ENCODE measurements around the gene CUBN.
A peak's percentile ranks its signal among the peaks of the same experiment; 100 is the strongest.

The CUBN gene

DNA sequence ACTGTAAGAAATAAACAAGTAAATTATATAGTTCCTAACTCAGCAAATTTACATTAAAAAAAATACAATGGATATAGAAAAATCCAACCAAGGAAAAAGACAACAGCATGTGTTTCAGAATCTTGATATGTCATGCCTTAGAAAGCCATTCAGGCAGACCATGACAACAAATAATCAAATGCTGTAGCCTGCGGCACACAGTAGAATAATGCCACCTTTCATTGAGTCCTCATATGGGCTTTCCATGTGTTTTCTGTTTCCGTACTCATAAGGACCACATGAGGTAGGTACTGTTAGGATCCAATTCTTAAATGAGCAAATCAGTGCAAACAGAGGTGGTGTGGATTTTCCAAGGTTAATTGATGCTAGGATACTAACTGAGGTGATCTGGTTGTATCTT lies 138.6 kb downstream of the CUBN start:
- H3K4me3 ChIP-seq (ENCODE audit: low read depth, low read length) = no peak overlapping the region
- ChIA-PET POLR2A (no interaction called here), CTCF (interaction anchor here (3.3 kb wide), 1 partner anchor 9 kb away, joined by 12 read pairs; no protein-coding TSS in a partner anchor)
- TF ChIP-seq, protein P1, sequence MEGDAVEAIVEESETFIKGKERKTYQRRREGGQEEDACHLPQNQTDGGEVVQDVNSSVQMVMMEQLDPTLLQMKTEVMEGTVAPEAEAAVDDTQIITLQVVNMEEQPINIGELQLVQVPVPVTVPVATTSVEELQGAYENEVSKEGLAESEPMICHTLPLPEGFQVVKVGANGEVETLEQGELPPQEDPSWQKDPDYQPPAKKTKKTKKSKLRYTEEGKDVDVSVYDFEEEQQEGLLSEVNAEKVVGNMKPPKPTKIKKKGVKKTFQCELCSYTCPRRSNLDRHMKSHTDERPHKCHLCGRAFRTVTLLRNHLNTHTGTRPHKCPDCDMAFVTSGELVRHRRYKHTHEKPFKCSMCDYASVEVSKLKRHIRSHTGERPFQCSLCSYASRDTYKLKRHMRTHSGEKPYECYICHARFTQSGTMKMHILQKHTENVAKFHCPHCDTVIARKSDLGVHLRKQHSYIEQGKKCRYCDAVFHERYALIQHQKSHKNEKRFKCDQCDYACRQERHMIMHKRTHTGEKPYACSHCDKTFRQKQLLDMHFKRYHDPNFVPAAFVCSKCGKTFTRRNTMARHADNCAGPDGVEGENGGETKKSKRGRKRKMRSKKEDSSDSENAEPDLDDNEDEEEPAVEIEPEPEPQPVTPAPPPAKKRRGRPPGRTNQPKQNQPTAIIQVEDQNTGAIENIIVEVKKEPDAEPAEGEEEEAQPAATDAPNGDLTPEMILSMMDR (IDR thresholded peaks at IDR 0.05; ENCODE audit: insufficient read depth, low read length, missing control alignments) = no peak
- no peak for DNase-seq (ENCODE audit: low read depth, low spot score)

DNA sequence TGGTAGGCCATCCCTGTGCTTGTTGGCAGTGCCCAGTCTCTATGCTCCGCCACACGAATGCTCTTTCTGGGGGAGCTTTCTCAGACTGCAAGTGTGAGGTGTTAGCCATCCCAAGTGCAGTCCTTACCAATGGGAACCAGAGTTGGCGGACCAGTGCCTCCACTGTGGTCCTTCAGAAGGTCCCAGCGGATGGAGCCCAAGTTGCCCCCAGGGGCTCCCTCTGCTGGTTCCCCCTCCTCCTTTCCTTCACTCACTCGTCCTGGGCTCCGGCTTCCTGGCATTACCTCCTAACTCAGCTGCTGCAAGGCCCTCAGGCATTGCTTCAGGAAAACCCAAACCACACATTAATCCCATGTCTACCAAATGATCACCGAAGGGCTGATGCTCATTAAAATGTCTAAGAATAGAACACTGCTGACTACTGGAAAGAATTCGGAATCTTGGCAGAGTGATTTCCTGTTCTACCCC lies 139.8 kb downstream of the CUBN start:
- TF ChIP-seq, protein P1 (IDR thresholded peaks at IDR 0.05; ENCODE audit: insufficient read depth, low read length, missing control alignments) = peak; percentile 7
- POLR2A ChIA-PET = interaction anchor here (1.0 kb wide), 1 partner anchor 239 kb away, joined by 3 read pairs; no protein-coding TSS in a partner anchor
- CTCF ChIA-PET = interaction anchor here (0.9 to 3.3 kb wide), 5 partner anchors 10 to 212 kb away, joined by 3 to 12 read pairs (median 3); partner anchors contain the start of gene TRDMT1

DNA sequence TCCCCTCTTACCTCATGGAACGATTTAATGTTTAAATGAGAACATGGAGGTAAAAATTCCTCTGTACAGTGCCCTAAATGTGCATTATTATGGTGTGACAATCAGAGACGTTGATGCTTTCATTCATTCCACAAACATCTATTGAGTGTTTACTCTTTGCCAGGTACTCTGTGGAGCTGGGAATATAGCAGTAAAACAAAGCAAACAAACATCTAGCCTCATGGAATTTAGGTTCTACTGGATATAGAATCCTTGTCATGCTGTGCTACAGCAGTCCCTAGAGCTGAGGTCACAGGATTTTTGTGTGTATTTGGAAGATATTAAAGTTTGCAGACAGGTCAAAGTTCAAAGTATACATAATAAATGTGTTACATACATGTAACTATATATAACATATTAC lies 140.7 kb downstream of the CUBN start:
- ChIA-PET POLR2A (interaction anchor here (0.6 kb wide), 1 partner anchor 160 kb away, joined by 3 read pairs; no protein-coding TSS in a partner anchor), CTCF (interaction anchor here (1.1 to 3.3 kb wide), 4 partner anchors 11 to 213 kb away, joined by 3 to 12 read pairs (median 4); partner anchors contain the start of gene TRDMT1)
- H3K4me3 ChIP-seq (ENCODE audit: low read depth, low read length) = no peak overlapping the region
- TF ChIP-seq, protein P1 (IDR thresholded peaks at IDR 0.05; ENCODE audit: insufficient read depth, low read length, missing control alignments) = no peak
- DNase-seq (ENCODE audit: low read depth, low spot score) = no peak

More for the DNA sequence above, 139.8 kb downstream of the CUBN start:
- H3K4me3 ChIP-seq (ENCODE audit: low read depth, low read length) = no peak overlapping the region
- no peak for DNase-seq (ENCODE audit: low read depth, low spot score)

DNA sequence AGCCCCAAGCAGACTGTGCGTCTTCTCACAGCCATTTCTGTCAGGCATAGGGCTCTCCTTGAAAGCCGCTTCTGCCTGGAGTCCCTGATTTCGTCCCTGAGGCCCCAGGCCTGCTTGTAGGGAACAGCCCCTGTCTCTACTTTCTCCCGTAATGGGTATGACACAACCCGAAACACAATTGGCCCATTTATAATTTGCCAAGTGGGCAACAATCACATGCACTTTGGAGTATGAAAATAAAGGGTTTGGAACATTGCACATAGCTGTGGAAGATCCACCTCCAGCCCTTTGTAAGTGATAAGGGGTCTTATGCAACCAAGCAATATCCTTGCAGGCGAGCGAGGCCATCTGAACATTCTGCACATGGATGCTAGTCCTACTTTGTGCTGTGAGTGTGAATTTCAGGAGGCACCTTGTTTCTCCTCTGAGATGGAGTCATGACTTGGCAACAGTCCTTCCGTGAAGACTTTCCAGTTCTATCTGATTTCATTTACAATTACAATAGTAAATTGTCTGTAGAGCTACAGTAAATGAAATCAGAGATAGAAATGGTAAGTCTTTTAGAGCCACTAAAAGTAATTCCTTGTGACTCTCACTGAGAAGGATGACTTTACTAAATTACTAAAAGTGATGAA lies 141.5 kb downstream of the CUBN start:
- TF ChIP-seq, protein P1 (IDR thresholded peaks at IDR 0.05; ENCODE audit: insufficient read depth, low read length, missing control alignments) = no peak
- CTCF ChIA-PET = interaction anchor here (1.2 to 3.3 kb wide), 3 partner anchors 12 to 145 kb away, joined by 4 to 12 read pairs (median 5); no protein-coding TSS in a partner anchor
- POLR2A ChIA-PET = interaction anchor here (0.6 to 2.5 kb wide), 3 partner anchors 22 to 241 kb away, joined by 3 to 29 read pairs (median 7); partner anchors contain the start of gene VIM

DNA sequence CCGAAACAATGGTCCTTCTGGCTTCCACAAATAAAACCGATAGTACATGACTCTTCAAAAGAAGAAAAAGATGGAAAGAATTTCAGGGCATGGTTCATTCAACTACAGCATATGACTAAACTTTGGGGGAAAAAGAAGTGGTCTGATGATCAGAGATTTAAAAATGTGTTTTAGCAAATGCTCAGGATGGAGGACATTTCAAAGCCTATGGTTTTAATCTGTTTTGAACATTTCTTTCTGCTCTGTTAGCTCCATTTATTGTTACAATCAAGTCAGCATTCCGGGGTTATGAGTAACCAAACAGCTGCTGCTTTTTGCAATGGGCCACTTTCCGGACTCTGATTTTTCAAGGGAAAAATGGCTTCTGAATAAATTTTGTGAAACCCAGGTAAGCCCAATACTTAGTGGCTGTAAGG lies 142.4 kb downstream of the CUBN start:
- no peak for DNase-seq (ENCODE audit: low read depth, low spot score)
- ChIA-PET POLR2A (interaction anchor here (1.1 to 2.5 kb wide), 9 partner anchors 9 to 242 kb away, joined by 3 to 29 read pairs (median 5); partner anchors contain the start of gene VIM), CTCF (interaction anchor here (0.8 to 1.3 kb wide), 2 partner anchors 44 to 241 kb away, joined by 3 read pairs; no protein-coding TSS in a partner anchor)
- no peak overlapping the region for H3K4me3 ChIP-seq (ENCODE audit: low read depth, low read length)
- TF ChIP-seq, protein P1 (IDR thresholded peaks at IDR 0.05; ENCODE audit: insufficient read depth, low read length, missing control alignments) = no peak

More for the DNA sequence above, 141.5 kb downstream of the CUBN start:
- no peak for DNase-seq (ENCODE audit: low read depth, low spot score)
- H3K4me3 ChIP-seq (ENCODE audit: low read depth, low read length) = no peak overlapping the region

Measured in AG04449 (cell line).